ENCODE measurements around the gene BARX2. TPM values are rescaled to one million over a fixed set of nuclear protein-coding genes. Genes with fewer than 3 reads are reported as not detected.
A peak's percentile ranks its signal among the peaks of the same experiment; 100 is the strongest.

The BARX2 gene
- total RNA-seq, 2 donors from 2014 or later: 0.35 to 1.4 TPM

- DNase-seq (ENCODE audit: low spot score): no peak
- Histone ChIP-seq H3K27me3 (peaks cover 17 to 30% of the 10 kb centered on the region in 2 donors), H3K27ac (no peak overlapping the region), H3K36me3 (no peaks in the 10 kb centered on the region), H3K4me3 (no peak overlapping the region), H3K9me3 (no peaks in the 10 kb centered on the region), H3K4me1 (peaks cover 0 to 33% of the 10 kb centered on the region in 2 donors)
- TF ChIP-seq, protein P1, sequence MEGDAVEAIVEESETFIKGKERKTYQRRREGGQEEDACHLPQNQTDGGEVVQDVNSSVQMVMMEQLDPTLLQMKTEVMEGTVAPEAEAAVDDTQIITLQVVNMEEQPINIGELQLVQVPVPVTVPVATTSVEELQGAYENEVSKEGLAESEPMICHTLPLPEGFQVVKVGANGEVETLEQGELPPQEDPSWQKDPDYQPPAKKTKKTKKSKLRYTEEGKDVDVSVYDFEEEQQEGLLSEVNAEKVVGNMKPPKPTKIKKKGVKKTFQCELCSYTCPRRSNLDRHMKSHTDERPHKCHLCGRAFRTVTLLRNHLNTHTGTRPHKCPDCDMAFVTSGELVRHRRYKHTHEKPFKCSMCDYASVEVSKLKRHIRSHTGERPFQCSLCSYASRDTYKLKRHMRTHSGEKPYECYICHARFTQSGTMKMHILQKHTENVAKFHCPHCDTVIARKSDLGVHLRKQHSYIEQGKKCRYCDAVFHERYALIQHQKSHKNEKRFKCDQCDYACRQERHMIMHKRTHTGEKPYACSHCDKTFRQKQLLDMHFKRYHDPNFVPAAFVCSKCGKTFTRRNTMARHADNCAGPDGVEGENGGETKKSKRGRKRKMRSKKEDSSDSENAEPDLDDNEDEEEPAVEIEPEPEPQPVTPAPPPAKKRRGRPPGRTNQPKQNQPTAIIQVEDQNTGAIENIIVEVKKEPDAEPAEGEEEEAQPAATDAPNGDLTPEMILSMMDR (IDR thresholded peaks at IDR 0.05): no peak
Measured at GRCh38 chr11:129370715-129371114, 4.9 kb upstream of the BARX2 start.

DNA sequence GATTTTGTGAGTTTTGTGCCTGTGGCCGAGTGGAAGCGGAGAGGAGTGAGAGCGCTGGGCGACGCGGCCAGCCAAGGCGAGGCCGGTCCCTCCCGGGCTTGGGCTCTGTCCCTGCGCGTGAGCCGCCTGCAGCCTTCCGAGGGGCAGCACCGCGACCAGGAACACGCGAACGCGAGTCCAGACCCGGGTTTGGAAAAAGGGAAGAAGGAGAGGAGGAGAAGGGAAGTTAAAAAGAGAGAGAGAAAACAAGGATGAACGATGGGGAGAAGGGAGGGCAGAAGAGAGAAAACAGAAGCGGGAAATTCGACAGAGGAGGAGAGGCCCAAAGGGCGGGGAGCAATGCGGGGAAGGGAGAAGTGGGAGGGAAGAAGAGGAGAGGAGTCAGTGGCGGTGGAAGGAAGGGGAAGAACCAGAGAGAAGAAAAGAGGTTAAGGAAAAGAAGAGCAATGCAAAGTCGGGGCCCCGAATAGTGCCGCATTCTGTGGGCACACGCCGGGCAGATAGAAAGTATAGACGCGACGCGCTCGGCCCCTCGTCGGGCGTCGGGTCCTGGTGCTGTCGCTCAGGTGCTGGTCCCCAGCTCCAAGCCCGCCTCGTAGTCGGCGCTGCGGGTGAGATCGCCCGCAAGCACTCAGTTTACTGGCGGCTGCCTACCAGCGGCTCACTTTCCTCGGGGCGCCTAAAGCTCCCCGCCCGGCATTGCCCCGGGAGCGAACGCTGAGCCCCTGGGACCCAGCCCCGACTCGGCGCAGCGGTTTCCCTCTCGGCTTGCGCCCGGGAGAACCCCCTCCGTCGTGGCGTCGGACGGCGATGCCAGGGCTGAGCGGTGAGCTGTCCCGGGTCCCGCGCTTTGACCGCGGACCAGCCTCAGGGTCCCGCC lies 2.8 kb upstream of the BARX2 start:
- Histone ChIP-seq H3K36me3 (no peaks in the 10 kb centered on the region), H3K4me3 (peak overlapping the region; percentile 11 to 43), H3K4me1 (peaks cover 0 to 33% of the 10 kb centered on the region in 2 donors), H3K27me3 (peaks cover 17 to 38% of the 10 kb centered on the region in 2 donors), H3K27ac (no peak overlapping the region), H3K9me3 (no peaks in the 10 kb centered on the region)
- DNase-seq (ENCODE audit: low spot score): no peak
- TF ChIP-seq, protein P1 (IDR thresholded peaks at IDR 0.05): no peak

DNA sequence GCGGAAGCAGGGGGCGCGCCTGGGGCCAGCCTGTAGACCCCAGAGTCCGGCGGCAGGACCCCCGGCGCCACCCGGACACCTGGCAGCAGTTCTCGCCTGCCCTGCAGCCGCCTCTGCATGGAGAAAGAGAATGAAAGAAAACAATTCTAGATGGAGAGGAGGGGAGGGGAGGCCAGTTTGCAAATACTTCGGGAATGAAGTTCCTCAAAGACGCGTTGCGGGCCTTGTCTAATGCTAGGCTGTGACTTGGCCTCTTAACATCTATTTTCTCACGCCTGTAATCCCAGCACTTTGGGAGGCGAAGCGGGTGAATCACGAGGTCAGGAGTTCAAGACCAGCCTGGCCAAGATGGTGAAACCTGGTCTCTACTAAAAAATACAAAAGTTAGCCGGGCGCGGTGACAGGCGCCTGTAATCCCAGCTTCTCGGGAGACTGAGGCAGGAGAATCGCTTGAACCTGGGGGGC lies 2.1 kb upstream of the BARX2 start:
- peaks cover 0 to 33% of the 10 kb centered on the region in 2 donors for H3K4me1 ChIP-seq
- no peaks in the 10 kb centered on the region for H3K9me3 ChIP-seq
- TF ChIP-seq, protein P1 (IDR thresholded peaks at IDR 0.05): no peak
- no peak overlapping the region for H3K27ac ChIP-seq
- peaks cover 17 to 38% of the 10 kb centered on the region in 2 donors for H3K27me3 ChIP-seq
- no peaks in the 10 kb centered on the region for H3K36me3 ChIP-seq
- DNase-seq (ENCODE audit: low spot score): no peak
- H3K4me3 ChIP-seq: peak overlapping the region; percentile 11 to 43

DNA sequence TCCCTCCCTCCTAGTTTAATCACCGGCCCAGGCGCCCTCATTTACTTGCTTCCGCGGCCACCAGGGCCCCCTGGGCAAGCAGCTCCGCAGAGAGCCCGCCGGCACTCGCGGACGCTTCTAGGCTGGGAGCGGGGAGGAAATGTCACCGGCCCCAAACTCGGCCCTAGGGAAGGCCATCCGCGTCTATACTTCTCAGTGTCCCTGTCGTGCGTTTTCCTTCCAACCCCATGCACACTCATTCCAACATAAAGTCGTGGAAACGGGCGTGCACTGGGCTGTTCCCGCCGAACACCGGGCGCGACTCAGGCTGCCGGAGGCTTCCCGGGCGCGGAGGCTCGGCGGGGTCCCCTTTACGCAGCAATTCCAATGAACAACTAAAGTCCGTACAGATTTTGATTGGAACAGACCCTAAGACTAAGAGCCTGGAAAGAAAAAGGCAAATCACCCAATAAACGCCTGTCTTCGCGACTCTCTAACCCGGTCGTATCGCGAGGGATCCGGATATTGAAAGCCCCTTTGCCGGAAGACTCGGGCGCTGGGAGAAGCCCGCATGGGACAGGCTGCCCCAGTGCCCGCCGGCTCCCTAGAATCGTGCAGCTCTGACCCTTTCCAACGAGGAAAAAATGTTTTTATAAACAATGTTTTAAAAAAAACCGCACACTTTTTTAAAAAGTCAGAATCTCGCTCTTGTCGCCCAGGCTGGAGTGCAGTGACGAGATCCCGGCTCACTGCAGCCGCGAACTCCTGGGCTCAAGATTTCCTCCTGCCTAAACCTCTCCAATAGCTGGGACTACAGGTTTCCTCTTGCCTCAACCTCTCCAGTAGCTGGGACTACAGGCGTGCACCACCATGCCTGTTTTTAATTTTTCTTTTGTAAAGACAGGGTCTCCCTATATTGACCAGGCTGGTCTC lies 1.3 kb upstream of the BARX2 start:
- no peak for DNase-seq (ENCODE audit: low spot score)
- H3K27me3 ChIP-seq: peaks cover 17 to 38% of the 10 kb centered on the region in 2 donors
- no peaks in the 10 kb centered on the region for H3K9me3 ChIP-seq
- peak overlapping the region in 1 of 2 donors; percentile 43 for H3K4me3 ChIP-seq
- TF ChIP-seq, protein P1 (IDR thresholded peaks at IDR 0.05): no peak
- peaks cover 0 to 33% of the 10 kb centered on the region in 2 donors for H3K4me1 ChIP-seq
- H3K36me3 ChIP-seq: no peaks in the 10 kb centered on the region
- no peak overlapping the region for H3K27ac ChIP-seq

- no peak overlapping the region for H3K27ac ChIP-seq
- no peaks in the 10 kb centered on the region for H3K36me3 ChIP-seq
- TF ChIP-seq, protein P1 (IDR thresholded peaks at IDR 0.05): no peak
- H3K27me3 ChIP-seq: peaks cover 17 to 38% of the 10 kb centered on the region in 2 donors
- H3K4me1 ChIP-seq: peaks cover 0 to 33% of the 10 kb centered on the region in 2 donors
- peak overlapping the region; percentile 9 to 45 for H3K4me3 ChIP-seq
- no peak for DNase-seq (ENCODE audit: low spot score)
- H3K9me3 ChIP-seq: no peaks in the 10 kb centered on the region
Measured at GRCh38 chr11:129374993-129375750, 476 bp upstream of the BARX2 start.
